GM18505 (cell line): ENCODE results near the gene ZNF714.

Experiments used
- ATAC-seq: cut with Tn5 transposase; IDR thresholded peaks from one replicate; pipeline ENCODE4 v1.9.1; 2021; ENCODE audit not compliant: unreplicated experiment
- POLR2A ChIP-seq: IDR thresholded peaks from 4 replicates; pipeline ENCODE4 v1.6.1; 2011; ENCODE audit warnings: borderline replicate concordance; ENCODE audit not compliant: insufficient read depth, insufficient read length; ENCODE audit errors: extremely low read depth

Gene ZNF714

DNA sequence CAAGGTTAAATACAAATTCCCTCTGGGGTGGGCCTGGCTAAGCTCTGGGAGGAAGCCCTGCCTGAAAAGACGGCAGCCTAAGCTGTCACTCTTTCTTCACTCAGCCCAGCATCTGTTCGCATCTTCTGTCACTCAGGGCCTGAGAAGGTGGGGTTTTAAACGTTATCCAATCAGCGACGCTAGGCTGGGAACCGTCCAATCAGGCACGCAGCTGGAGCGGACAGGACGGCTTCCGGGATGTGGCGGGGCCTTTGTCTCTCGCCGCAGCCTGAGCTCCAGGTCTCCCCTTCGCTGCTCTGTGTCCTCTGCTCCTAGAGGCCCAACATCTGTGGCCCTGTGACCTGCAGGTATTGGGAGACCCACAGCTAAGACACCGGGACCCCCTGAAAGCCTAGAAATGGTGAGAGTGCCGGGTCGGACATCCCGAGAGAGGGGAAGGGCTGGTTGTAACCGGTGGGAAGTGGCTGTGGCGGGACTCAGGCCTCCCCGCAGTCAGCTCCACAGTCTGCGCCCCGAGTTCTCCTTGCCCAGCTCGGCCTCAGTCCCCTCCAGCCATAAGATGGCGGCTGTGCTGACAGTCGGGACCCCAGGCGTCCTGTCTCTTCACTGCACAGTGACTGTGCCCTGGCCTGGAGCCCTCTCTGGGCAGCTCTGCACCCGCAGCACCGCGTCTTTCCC, 59.9 kb downstream of the ZNF714 start, which contains the start of gene ZNF431:
ZNF431 (plus strand) TSS at position 254 of the 678 bp plus-strand sequence; CDS start at position 398, 144 bp downstream.
- ATAC-seq = peak; percentile 100
- peak; percentile 88 for TF ChIP-seq POLR2A

DNA sequence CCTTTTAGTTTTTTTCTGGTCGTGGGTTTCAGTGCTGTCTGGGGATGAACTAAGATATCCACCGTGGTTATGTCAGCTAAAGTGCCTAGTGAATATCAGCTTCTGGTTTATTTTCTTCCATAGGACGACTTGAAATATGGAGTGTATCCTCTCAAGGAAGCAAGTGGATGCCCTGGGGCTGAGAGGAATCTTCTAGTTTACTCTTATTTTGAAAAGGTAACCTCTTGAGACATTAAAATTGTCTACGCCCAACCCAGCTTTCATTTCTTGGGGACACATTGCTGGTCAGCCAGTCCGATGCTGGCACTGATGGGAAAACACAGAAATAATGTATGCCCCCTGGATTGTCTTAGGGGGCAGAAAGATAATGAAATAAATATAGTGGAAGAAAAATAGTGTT, 61.4 kb downstream of the ZNF714 start:
- ATAC-seq = no peak
- TF ChIP-seq POLR2A = no peak

DNA sequence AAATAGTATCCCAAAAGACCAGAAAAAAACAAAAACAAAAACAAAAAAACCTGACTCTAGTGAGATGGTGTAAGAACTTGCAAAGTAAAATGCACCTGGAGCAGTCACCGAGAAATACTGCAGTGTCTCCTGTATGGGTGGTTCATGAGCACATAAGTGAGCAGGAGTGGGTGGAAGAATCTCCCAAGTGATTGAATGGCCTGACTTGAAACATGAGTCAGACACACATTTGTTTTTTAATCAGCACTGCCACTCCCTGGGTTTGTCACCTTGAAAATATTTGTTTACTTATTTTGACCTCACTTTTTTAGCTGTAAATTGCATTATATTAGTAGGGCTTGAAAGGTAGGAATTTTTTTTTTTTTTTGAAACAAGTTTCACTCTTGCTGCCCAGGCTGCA, 61.9 kb downstream of the ZNF714 start:
- no peak for ATAC-seq
- no peak for TF ChIP-seq POLR2A

DNA sequence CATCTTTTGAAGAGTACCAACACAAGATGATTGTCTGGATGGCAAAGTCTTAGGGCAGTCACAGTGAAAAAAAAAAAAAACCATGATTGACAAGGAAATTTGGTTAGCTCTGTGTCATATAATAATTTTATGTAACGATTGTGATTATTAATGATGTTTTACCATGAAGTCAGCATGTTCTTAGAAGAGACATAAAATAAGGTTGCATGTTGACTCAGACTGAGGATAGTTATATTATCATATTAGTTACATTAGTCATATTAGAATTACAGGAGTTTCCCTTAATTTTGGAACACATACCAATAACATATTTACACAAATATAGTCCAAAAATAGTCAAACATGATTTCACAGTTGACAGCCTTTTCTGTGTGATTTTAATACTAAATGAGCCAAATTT, 65.5 kb downstream of the ZNF714 start:
- no peak for TF ChIP-seq POLR2A
- ATAC-seq = no peak

DNA sequence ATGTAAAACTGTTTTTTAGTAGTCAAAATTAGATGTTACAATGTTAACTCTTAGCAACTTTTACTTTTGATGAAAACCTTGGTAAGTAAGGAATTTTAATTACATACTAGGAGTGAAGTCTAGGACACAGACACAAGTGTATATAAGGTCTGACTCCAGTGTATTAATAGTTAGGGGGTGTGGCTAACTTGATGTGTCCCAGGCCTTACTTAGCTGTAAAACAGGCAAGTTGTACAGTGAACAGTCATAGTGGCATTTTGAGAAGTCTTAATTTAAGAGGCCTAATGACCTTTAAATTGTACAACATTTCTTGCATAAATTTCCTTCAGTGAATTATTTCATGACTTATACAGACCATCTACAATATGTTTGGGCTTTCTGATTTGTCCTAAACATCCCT, 66.7 kb downstream of the ZNF714 start:
- no peak for TF ChIP-seq POLR2A
- no peak for ATAC-seq

DNA sequence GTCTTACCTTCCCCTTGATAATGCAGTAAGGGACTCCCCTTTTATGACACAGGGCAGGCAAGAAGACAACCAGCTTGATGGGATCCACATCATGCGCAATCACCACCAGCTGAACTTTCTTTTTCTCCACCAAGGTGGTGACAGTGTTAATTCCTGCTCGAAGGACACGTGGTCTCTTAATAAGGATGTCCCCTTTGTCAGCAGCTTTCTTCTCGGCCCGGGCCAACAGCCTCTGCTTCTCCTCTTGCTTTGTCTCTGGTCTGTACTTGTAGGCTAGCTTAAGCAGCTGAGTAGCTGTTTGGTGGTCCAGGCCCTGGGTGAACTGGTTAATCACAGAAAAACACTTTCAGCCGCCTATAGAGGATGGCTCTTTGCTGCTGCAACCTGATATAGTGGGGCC, 67.9 kb downstream of the ZNF714 start:
- no peak for ATAC-seq
- TF ChIP-seq POLR2A = no peak

DNA sequence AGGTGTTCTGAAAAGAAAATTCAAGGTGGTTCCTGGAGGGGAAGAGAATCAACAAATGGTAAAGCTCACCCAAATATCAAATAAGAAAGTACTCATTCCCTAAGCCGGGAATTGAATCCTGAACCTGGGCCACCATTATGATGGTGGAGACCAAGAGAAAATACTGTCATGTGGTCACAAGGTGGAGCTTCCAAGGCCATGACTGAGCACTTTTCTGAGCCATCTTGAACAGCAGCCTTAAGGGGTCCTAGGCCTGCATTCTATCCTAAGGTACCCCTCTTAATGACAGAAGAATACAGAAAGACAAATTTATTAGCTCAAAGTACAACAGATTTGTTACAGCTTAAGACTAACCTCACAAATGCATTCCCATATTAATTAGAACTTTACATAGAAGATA, 69.5 kb downstream of the ZNF714 start:
- no peak for ATAC-seq
- no peak for TF ChIP-seq POLR2A

DNA sequence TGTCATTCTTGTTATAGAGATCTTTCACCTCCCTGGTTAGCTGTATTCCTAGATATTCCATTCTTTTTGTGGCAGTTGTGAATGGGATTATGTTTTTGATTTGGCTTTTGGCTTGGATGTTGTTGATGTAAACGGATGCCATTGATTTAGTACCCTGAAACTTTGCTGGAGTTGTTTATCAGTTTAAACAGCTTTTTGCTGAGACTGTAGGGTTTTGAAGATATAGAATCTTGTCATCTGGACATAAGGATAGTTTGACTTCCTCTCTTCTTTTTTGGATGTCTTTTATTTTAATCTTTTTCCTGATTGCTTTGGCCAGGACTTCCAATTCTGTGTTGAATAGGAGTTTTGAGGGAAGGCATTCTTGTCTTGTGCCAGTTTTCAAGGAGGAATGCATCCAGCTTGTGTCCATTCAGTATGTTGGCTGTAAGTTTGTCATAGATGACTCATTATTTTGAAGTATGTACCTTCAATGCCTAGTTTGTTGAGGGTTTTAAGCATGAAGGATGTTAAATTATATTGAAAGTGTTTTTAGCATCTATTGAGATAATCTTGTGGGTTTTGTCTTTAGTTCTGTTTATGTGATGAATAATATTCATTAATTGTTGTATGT, 76.6 kb downstream of the ZNF714 start:
- no peak for ATAC-seq
- no peak for TF ChIP-seq POLR2A

DNA sequence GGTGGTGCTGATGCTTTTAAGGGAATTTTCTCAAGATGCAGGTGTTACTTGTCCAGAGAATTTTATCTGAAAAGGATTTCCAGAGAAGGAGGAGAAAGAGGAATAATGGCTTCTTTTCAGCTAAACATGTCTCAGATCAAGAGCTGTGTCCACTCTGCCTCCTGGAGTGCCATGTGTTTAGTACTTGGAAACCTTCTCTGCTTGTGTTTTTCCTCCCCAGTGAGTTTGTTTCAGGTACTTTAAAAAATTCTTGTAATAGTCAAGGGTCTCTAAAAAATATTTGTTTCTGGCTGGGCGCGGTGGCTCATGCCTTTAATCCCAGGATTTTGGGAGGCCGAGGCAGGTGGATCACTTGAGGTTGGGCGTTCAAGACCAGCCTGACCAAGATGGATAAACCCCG, 82.5 kb downstream of the ZNF714 start:
- no peak for TF ChIP-seq POLR2A
- no peak for ATAC-seq

DNA sequence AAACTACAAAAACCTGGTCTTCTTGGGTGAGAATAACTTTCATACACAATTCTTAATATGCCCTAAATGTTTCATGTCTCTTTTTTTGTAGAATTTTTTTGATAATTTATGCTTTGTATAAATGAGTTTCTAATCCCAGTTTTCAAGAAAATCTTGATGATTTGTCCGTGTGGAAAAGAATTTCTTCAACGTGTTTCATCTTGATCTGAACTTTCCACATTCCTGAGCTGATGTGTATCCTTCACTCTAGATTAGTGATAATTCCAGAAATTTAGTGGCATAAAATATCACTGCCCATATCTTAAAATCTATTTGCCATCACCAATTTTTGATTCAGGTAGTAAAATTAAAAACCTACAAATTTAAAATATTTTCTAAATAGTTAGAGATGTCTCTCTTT, 84.4 kb downstream of the ZNF714 start:
- no peak for TF ChIP-seq POLR2A
- no peak for ATAC-seq
